Measurements from ENCODE around the gene HHLA2.

Gene HHLA2

GRCh38 chr3:108388136-108389132 lies 92.1 kb downstream of the HHLA2 start:
- no peak for DNase-seq (ENCODE audit: low read depth)
- H3K4me3 ChIP-seq (ENCODE audit: control insufficient read depth, low read depth, low read length), result no peak overlapping the region
- no peak for TF ChIP-seq CTCF (conservative IDR thresholded peaks at IDR 0.05; ENCODE audit: control insufficient read depth, insufficient read depth, low read depth, low read length)

- DNase-seq (ENCODE audit: low read depth), result no peak
- no peak for TF ChIP-seq CTCF (conservative IDR thresholded peaks at IDR 0.05; ENCODE audit: control insufficient read depth, insufficient read depth, low read depth, low read length)
- H3K4me3 ChIP-seq (ENCODE audit: control insufficient read depth, low read depth, low read length), result no peak overlapping the region
Observed at GRCh38 chr3:108389372-108389771, 93.0 kb downstream of the HHLA2 start.

GRCh38 chr3:108391917-108392593 lies 95.7 kb downstream of the HHLA2 start:
- TF ChIP-seq CTCF (conservative IDR thresholded peaks at IDR 0.05; ENCODE audit: control insufficient read depth, insufficient read depth, low read depth, low read length), result no peak
- DNase-seq (ENCODE audit: low read depth), result peak; percentile 73
- H3K4me3 ChIP-seq (ENCODE audit: control insufficient read depth, low read depth, low read length), result no peak overlapping the region

- DNase-seq (ENCODE audit: low read depth), result no peak
- no peak for TF ChIP-seq CTCF (conservative IDR thresholded peaks at IDR 0.05; ENCODE audit: control insufficient read depth, insufficient read depth, low read depth, low read length)
- no peak overlapping the region for H3K4me3 ChIP-seq (ENCODE audit: control insufficient read depth, low read depth, low read length)
Observed at GRCh38 chr3:108393128-108393900, 97.0 kb downstream of the HHLA2 start.

- H3K4me3 ChIP-seq (ENCODE audit: control insufficient read depth, low read depth, low read length), result no peak overlapping the region
- no peak for TF ChIP-seq CTCF (conservative IDR thresholded peaks at IDR 0.05; ENCODE audit: control insufficient read depth, insufficient read depth, low read depth, low read length)
- DNase-seq (ENCODE audit: low read depth), result no peak
Observed at GRCh38 chr3:108394016-108394415, 97.7 kb downstream of the HHLA2 start.

- no peak overlapping the region for H3K4me3 ChIP-seq (ENCODE audit: control insufficient read depth, low read depth, low read length)
- no peak for TF ChIP-seq CTCF (conservative IDR thresholded peaks at IDR 0.05; ENCODE audit: control insufficient read depth, insufficient read depth, low read depth, low read length)
- no peak for DNase-seq (ENCODE audit: low read depth)
Observed at GRCh38 chr3:108394563-108394962, 98.2 kb downstream of the HHLA2 start.

Data from fibroblast of mammary gland (primary cell).